ENCODE measurements around the gene C1QL1.
A peak's percentile ranks its signal among the peaks of the same experiment; 100 is the strongest.

C1QL1 gene

GRCh38 chr17:44968225-44969143 is at the start of gene C1QL1:
Gene C1QL1, minus strand, starts transcription at chr17:44968303. Its CDS starts 255 bp downstream, at chr17:44968048.
- H3K4me3 ChIP-seq (ENCODE audit: low read depth, low read length), result peak within 1 kb of the TSS; percentile 60
- POLR2A ChIA-PET, result interaction anchor here (0.6 to 1.0 kb wide), 3 partner anchors 59 to 95 kb away, joined by 3 to 4 read pairs (median 3); no protein-coding TSS in a partner anchor
- no peak for DNase-seq (ENCODE audit: low read depth, low spot score)
- TF ChIP-seq, protein P1, sequence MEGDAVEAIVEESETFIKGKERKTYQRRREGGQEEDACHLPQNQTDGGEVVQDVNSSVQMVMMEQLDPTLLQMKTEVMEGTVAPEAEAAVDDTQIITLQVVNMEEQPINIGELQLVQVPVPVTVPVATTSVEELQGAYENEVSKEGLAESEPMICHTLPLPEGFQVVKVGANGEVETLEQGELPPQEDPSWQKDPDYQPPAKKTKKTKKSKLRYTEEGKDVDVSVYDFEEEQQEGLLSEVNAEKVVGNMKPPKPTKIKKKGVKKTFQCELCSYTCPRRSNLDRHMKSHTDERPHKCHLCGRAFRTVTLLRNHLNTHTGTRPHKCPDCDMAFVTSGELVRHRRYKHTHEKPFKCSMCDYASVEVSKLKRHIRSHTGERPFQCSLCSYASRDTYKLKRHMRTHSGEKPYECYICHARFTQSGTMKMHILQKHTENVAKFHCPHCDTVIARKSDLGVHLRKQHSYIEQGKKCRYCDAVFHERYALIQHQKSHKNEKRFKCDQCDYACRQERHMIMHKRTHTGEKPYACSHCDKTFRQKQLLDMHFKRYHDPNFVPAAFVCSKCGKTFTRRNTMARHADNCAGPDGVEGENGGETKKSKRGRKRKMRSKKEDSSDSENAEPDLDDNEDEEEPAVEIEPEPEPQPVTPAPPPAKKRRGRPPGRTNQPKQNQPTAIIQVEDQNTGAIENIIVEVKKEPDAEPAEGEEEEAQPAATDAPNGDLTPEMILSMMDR (IDR thresholded peaks at IDR 0.05; ENCODE audit: insufficient read depth, low read length, missing control alignments), result peak; percentile 20
- CTCF ChIA-PET, result interaction anchor here (0.6 to 1.4 kb wide), 4 partner anchors 47 to 130 kb away, joined by 3 to 4 read pairs (median 3); no protein-coding TSS in a partner anchor

- H3K4me3 ChIP-seq (ENCODE audit: low read depth, low read length), result no peak overlapping the region
- POLR2A ChIA-PET, result no interaction called here
- no peak for DNase-seq (ENCODE audit: low read depth, low spot score)
- TF ChIP-seq, protein P1 (IDR thresholded peaks at IDR 0.05; ENCODE audit: insufficient read depth, low read length, missing control alignments), result peak; percentile 33
- CTCF ChIA-PET, result interaction anchor here (1.1 to 18.0 kb wide), 3 partner anchors 19 to 100 kb away, joined by 3 to 673 read pairs (median 3); partner anchors contain the start of gene GFAP
Observed at GRCh38 chr17:45016823-45017222, 48.7 kb upstream of the C1QL1 start.

- no peak for DNase-seq (ENCODE audit: low read depth, low spot score)
- POLR2A ChIA-PET, result no interaction called here
- H3K4me3 ChIP-seq (ENCODE audit: low read depth, low read length), result no peak overlapping the region
- TF ChIP-seq, protein P1 (IDR thresholded peaks at IDR 0.05; ENCODE audit: insufficient read depth, low read length, missing control alignments), result no peak
- CTCF ChIA-PET, result interaction anchor here (1.1 to 18.0 kb wide), 4 partner anchors 18 to 137 kb away, joined by 3 to 673 read pairs (median 4); partner anchors contain the start of gene GFAP
Observed at GRCh38 chr17:45016237-45016636, 48.1 kb upstream of the C1QL1 start.

- ChIA-PET POLR2A (no interaction called here), CTCF (interaction anchor here (0.7 to 18.0 kb wide), 5 partner anchors 8 to 96 kb away, joined by 3 to 673 read pairs (median 5); partner anchors contain the start of gene GFAP)
- no peak for DNase-seq (ENCODE audit: low read depth, low spot score)
- H3K4me3 ChIP-seq (ENCODE audit: low read depth, low read length), result no peak overlapping the region
- TF ChIP-seq, protein P1 (IDR thresholded peaks at IDR 0.05; ENCODE audit: insufficient read depth, low read length, missing control alignments), result no peak
Observed at GRCh38 chr17:45013021-45013997, 45.2 kb upstream of the C1QL1 start.

DNA sequence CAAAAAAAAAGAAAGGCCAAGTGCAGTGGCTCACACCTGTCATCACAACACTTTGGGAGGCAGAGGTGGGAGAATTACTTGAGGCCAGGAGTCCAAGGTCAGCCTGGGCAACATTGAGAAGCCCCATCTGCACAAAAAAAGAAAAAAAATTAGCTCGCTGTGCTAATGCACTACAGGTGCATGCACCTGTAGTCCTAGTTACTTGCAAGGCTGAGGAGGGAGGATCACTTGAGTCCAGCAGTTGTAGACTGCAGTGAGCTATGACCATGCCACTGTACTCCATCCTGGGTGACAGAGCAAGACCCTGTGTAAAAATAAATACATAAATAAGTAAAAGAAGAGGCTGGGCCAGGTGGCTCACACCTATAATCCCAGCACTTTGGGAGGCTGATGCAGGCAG is 43.7 kb upstream of the C1QL1 start:
- ChIA-PET POLR2A (no interaction called here), CTCF (interaction anchor here (1.6 to 18.0 kb wide), 3 partner anchors 10 to 95 kb away, joined by 5 to 673 read pairs (median 52); partner anchors contain the start of gene GFAP)
- H3K4me3 ChIP-seq (ENCODE audit: low read depth, low read length), result no peak overlapping the region
- DNase-seq (ENCODE audit: low read depth, low spot score), result no peak
- TF ChIP-seq, protein P1 (IDR thresholded peaks at IDR 0.05; ENCODE audit: insufficient read depth, low read length, missing control alignments), result no peak

Measured in AG04449 (cell line).